H9 (cell line): Measurements from ENCODE around the gene SLC25A40. TPM values are rescaled to one million over a fixed set of nuclear protein-coding genes. Genes with fewer than 3 reads are reported as not detected.

Source experiments
- DNase-seq: peaks from one replicate; pipeline ENCODE4 v3.0.0-alpha.2; 2017
- H2AFZ ChIP-seq: one replicate; pipeline ENCODE4 v1.6.1; 2013; ENCODE audit warnings: mild to moderate bottlenecking, low read length, control low read depth, moderate library complexity
- H2AK5ac ChIP-seq: 2 replicates; pipeline ENCODE4 v1.6.1; 2013; ENCODE audit warnings: low read length, control low read depth, mixed read lengths; ENCODE audit not compliant: insufficient read length
- H2BK120ac ChIP-seq: one replicate; pipeline ENCODE4 v1.6.1; 2013; ENCODE audit warnings: low read depth, mild to moderate bottlenecking, low read length, control low read depth, inconsistent platforms; ENCODE audit not compliant: poor library complexity, severe bottlenecking
- H2BK12ac ChIP-seq: 2 replicates; pipeline ENCODE4 v1.6.1; 2013; ENCODE audit warnings: low read length, control low read depth, mixed read lengths, low read depth; ENCODE audit not compliant: insufficient read length
- H2BK15ac ChIP-seq: 2 replicates; pipeline ENCODE4 v1.6.1; 2013; ENCODE audit warnings: low read depth, low read length, control low read depth
- H2BK20ac ChIP-seq: one replicate; pipeline ENCODE4 v1.6.1; 2013; ENCODE audit warnings: low read depth, mild to moderate bottlenecking, low read length, control low read depth, inconsistent platforms; ENCODE audit not compliant: poor library complexity, severe bottlenecking
- H2BK5ac ChIP-seq: 2 replicates; pipeline ENCODE4 v1.6.1; 2013; ENCODE audit warnings: low read length, control low read depth, mixed read lengths; ENCODE audit not compliant: insufficient read length
- H3K14ac ChIP-seq: 2 replicates; pipeline ENCODE4 v1.6.1; 2013; ENCODE audit warnings: low read length, control low read depth; ENCODE audit not compliant: insufficient read depth
- H3K18ac ChIP-seq: 2 replicates; pipeline ENCODE4 v1.6.1; 2013; ENCODE audit warnings: low read depth, mild to moderate bottlenecking, mixed read lengths, low read length, control low read depth; ENCODE audit not compliant: insufficient read length
- H3K23ac ChIP-seq: 2 replicates; pipeline ENCODE4 v1.6.1; 2013; ENCODE audit warnings: low read length, control low read depth, mixed read lengths, low read depth; ENCODE audit not compliant: insufficient read length
- H3K23me2 ChIP-seq: 2 replicates; pipeline ENCODE4 v1.6.1; 2013; ENCODE audit warnings: low read depth, mild to moderate bottlenecking, mixed read lengths, low read length, control low read depth; ENCODE audit not compliant: insufficient read length, poor library complexity, severe bottlenecking
- H3K27ac ChIP-seq: 2 replicates; pipeline ENCODE4 v1.5.1; 2013; ENCODE audit warnings: low read length, control low read depth, mixed read lengths, low read depth; ENCODE audit not compliant: insufficient read length
- H3K27me3 ChIP-seq: 2 replicates; pipeline ENCODE4 v1.6.1; 2013; ENCODE audit warnings: low read length, control low read depth, inconsistent platforms; ENCODE audit not compliant: insufficient read depth
- H3K4ac ChIP-seq: 2 replicates; pipeline ENCODE4 v1.6.1; 2013; ENCODE audit warnings: low read depth, mild to moderate bottlenecking, control low read depth, inconsistent platforms, low read length, moderate library complexity
- H3K4me1 ChIP-seq: 2 replicates; pipeline ENCODE4 v1.6.1; 2013; ENCODE audit warnings: low read length, control low read depth, inconsistent platforms; ENCODE audit not compliant: insufficient read depth
- H3K4me2 ChIP-seq: 2 replicates; pipeline ENCODE4 v1.6.1; 2013; ENCODE audit warnings: low read length, control low read depth, mixed read lengths; ENCODE audit not compliant: insufficient read length, insufficient read depth
- H3K56ac ChIP-seq: 2 replicates; pipeline ENCODE4 v1.6.1; 2013; ENCODE audit warnings: low read depth, mild to moderate bottlenecking, mixed read lengths, low read length, control low read depth; ENCODE audit not compliant: insufficient read length
- H3K79me1 ChIP-seq: 2 replicates; pipeline ENCODE4 v1.6.1; 2013; ENCODE audit warnings: low read depth, mild to moderate bottlenecking, moderate library complexity, low read length, control low read depth, inconsistent platforms; ENCODE audit not compliant: insufficient read depth, poor library complexity, severe bottlenecking
- H3K79me2 ChIP-seq: 2 replicates; pipeline ENCODE4 v1.6.1; 2013; ENCODE audit warnings: low read length, control low read depth, inconsistent platforms; ENCODE audit not compliant: insufficient read depth
- H3K9ac ChIP-seq: 2 replicates; pipeline ENCODE4 v1.6.1; 2013; ENCODE audit warnings: low read length, control low read depth, mixed read lengths; ENCODE audit not compliant: insufficient read length; ENCODE audit errors: extremely low read depth
- H3K9me3 ChIP-seq: one replicate; pipeline ENCODE4 v1.6.1; 2013; ENCODE audit warnings: low read depth, low read length, inconsistent platforms; ENCODE audit not compliant: control insufficient read depth
- H3T11ph ChIP-seq: one replicate; pipeline ENCODE4 v1.6.1; 2013; ENCODE audit warnings: mild to moderate bottlenecking, low read length, control low read depth, inconsistent platforms
- H4K20me1 ChIP-seq: one replicate; pipeline ENCODE4 v1.6.1; 2013; ENCODE audit not compliant: control insufficient read depth, insufficient read length, insufficient read depth
- H4K5ac ChIP-seq: 2 replicates; pipeline ENCODE4 v1.6.1; 2013; ENCODE audit warnings: low read depth, mild to moderate bottlenecking, mixed read lengths, low read length, control low read depth; ENCODE audit not compliant: insufficient read length
- H4K8ac ChIP-seq: replicated peaks from 2 replicates; pipeline ENCODE4 v1.6.1; 2013; ENCODE audit warnings: low read length, control low read depth, mixed read lengths, low read depth; ENCODE audit not compliant: insufficient read length
- H4K91ac ChIP-seq: 2 replicates; pipeline ENCODE4 v1.6.1; 2013; ENCODE audit warnings: low read depth, mild to moderate bottlenecking, moderate library complexity, mixed read lengths, low read length, control low read depth; ENCODE audit not compliant: insufficient read length
- H3K27ac Mint-ChIP-seq, 3 experiments: 2 replicates in 2 of 3; 3 replicates in 1 of 3; pipeline ENCODE4 v1.8.0; 2020 to 2021; ENCODE audit warnings: mixed read lengths in 3 of 3, mild to moderate bottlenecking in 1 of 3, moderate library complexity in 1 of 3
- H3K27me3 Mint-ChIP-seq: 2 replicates; pipeline ENCODE4 v1.8.0; 2021; ENCODE audit warnings: low read depth, mild to moderate bottlenecking, moderate library complexity, mixed read lengths
- H3K36me3 Mint-ChIP-seq, 3 experiments: 2 replicates in 2 of 3; 3 replicates in 1 of 3; pipeline ENCODE4 v1.8.0; 2020 to 2021; ENCODE audit warnings: low read depth in 3 of 3, mixed read lengths in 3 of 3; ENCODE audit not compliant: insufficient read depth in 1 of 3
- H3K4me1 Mint-ChIP-seq, 2 experiments: 2 replicates each; pipeline ENCODE4 v1.8.0; 2020; ENCODE audit warnings: mixed read lengths in 2 of 2
- H3K4me3 Mint-ChIP-seq, 2 experiments: 2 replicates in 1 of 2; 3 replicates in 1 of 2; pipeline ENCODE4 v1.8.0; 2020 to 2021; ENCODE audit warnings: mild to moderate bottlenecking in 2 of 2, mixed read lengths in 2 of 2, moderate library complexity in 1 of 2
- H3K9me3 Mint-ChIP-seq, 2 experiments: 2 replicates in 1 of 2; 3 replicates in 1 of 2; pipeline ENCODE4 v1.8.0; 2020; ENCODE audit warnings: mild to moderate bottlenecking in 2 of 2, mixed read lengths in 2 of 2, moderate library complexity in 1 of 2
- WGBS: extraction: QIAGEN DNeasy Blood & Tissue Kit; methylation state at CpG from one replicate; pipeline ENCODE4 v1.1.7; 2013; ENCODE audit warnings: missing lambda C conversion rate, low lambda C conversion rate, mixed read lengths; ENCODE audit not compliant: insufficient read length; ENCODE audit errors: extremely low coverage; 5-methylcytosine and 5-hydroxymethylcytosine counted together
- total RNA-seq: library from RNA; stranded (reverse); gene quantifications from 2 replicates; pipeline ENCODE4 v1.2.1, GENCODE V29; 2021
- TF ChIP-seq, protein P1 (sequence below): fragments of 200-600 bp; sonication (generic); conservative IDR thresholded peaks from 3 replicates; pipeline ENCODE4 v1.8.0; 2021; ENCODE audit warnings: antibody characterized with exemption, mild to moderate bottlenecking

SLC25A40 gene
- total RNA-seq, 1 experiment from 2014 or later, result 10.4 TPM

DNA sequence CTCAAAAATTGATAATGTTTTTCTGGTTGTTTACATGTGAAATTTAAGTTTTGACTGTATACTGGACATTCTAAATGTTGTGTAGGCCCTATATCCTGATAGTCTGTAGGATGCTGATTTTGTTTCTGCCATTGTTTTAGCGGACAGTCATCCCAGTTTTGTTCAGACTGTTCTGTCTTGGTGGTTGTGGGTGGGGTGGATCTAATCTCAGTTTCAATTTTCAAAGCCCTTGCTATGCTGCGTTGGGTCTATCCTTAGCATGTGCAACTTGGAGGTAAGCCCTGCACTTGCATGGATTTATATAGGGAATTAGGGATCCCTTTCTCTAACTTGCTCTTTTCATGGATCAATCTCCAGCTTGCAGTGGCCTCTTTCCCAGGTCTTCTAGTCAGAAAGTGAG is 19.2 kb upstream of the SLC25A40 start:
- Mint-ChIP-seq H3K27me3 (no peaks in the 10 kb centered on the region), H3K4me1 (no peaks in the 10 kb centered on the region), H3K36me3 (peaks cover 27 to 79% (median 77%) of the 10 kb centered on the region in 3 experiments; a peak in 6 of 7 replicates), H3K9me3 (no peaks in the 10 kb centered on the region), H3K4me3 (no peak overlapping the region), H3K27ac (peak overlapping the region in 2 of 3 experiments; percentile 46 to 52; a peak in 4 of 7 replicates)
- Histone ChIP-seq H3K23ac (no peak overlapping the region), H3K4ac (no peak overlapping the region), H4K91ac (no peak overlapping the region), H2BK20ac (no peak overlapping the region), H3K27me3 (no peaks in the 10 kb centered on the region), H4K5ac (no peak overlapping the region), H2BK12ac (no peak overlapping the region), H2AFZ (no peak overlapping the region), H4K20me1 (no peaks in the 10 kb centered on the region), H2BK5ac (no peak overlapping the region), H3K14ac (no peak overlapping the region), H3T11ph (no peak overlapping the region), H4K8ac (no peak overlapping the region), H3K56ac (no peak overlapping the region), H3K27ac (no peak overlapping the region), H3K4me1 (no peaks in the 10 kb centered on the region), H3K4me2 (no peak overlapping the region), H3K23me2 (no peaks in the 10 kb centered on the region), H2AK5ac (no peak overlapping the region), H3K79me2 (no peaks in the 10 kb centered on the region), H3K79me1 (no peaks in the 10 kb centered on the region), H3K9ac (no peak overlapping the region), H3K18ac (no peak overlapping the region), H2BK15ac (no peak overlapping the region), H2BK120ac (no peak overlapping the region), H3K9me3 (no peaks in the 10 kb centered on the region)
- TF ChIP-seq, protein P1, sequence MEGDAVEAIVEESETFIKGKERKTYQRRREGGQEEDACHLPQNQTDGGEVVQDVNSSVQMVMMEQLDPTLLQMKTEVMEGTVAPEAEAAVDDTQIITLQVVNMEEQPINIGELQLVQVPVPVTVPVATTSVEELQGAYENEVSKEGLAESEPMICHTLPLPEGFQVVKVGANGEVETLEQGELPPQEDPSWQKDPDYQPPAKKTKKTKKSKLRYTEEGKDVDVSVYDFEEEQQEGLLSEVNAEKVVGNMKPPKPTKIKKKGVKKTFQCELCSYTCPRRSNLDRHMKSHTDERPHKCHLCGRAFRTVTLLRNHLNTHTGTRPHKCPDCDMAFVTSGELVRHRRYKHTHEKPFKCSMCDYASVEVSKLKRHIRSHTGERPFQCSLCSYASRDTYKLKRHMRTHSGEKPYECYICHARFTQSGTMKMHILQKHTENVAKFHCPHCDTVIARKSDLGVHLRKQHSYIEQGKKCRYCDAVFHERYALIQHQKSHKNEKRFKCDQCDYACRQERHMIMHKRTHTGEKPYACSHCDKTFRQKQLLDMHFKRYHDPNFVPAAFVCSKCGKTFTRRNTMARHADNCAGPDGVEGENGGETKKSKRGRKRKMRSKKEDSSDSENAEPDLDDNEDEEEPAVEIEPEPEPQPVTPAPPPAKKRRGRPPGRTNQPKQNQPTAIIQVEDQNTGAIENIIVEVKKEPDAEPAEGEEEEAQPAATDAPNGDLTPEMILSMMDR, result no peak
- DNase-seq, result no peak
- WGBS, result no CpG with 5 or more reads among the region's 2 CpGs
